PC-3 (cell line): ENCODE results near the gene PLSCR1.

Experiments used
- EZH2 ChIP-seq: fragments of 300-600 bp; sonication (generic); IDR thresholded peaks from one replicate; pipeline ENCODE4 v1.6.1; 2017; ENCODE audit warnings: antibody characterized with exemption, mild to moderate bottlenecking, low read length; ENCODE audit not compliant: unreplicated experiment
- EZH2phosphoT487 ChIP-seq: fragments of 300-600 bp; sonication (generic); IDR thresholded peaks from 2 replicates; pipeline ENCODE4 v1.6.1; 2018; ENCODE audit warnings: mild to moderate bottlenecking, antibody characterized with exemption, low read length, borderline replicate concordance
- TF ChIP-seq, protein P1 (sequence below): fragments of 300-600 bp; sonication (generic); conservative IDR thresholded peaks from 2 replicates; pipeline ENCODE4 v1.5.1; 2017; ENCODE audit warnings: antibody characterized with exemption, low read depth, mild to moderate bottlenecking, low read length

DNA sequence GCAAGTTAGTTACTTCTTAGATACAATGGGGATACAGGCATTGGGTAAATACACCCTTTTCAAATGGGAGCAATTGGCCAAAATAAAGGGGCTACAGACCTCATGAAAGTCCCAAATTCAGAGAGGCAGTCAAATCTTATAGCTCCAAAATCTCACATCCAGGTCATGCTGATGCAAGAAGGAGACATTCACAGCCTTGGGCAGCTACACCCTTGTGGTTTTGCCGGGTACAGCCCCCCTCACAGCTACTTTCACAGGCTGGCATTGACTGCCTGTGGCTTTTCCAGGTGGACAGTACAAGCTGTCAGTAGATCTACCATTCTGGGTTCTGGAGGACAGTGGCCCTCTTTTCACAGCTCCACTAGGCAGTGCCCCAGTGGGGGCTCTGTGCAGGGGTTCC is 17.5 kb upstream of the PLSCR1 start:
- TF ChIP-seq EZH2 (no peak), EZH2phosphoT487 (no peak)
- TF ChIP-seq, protein P1, sequence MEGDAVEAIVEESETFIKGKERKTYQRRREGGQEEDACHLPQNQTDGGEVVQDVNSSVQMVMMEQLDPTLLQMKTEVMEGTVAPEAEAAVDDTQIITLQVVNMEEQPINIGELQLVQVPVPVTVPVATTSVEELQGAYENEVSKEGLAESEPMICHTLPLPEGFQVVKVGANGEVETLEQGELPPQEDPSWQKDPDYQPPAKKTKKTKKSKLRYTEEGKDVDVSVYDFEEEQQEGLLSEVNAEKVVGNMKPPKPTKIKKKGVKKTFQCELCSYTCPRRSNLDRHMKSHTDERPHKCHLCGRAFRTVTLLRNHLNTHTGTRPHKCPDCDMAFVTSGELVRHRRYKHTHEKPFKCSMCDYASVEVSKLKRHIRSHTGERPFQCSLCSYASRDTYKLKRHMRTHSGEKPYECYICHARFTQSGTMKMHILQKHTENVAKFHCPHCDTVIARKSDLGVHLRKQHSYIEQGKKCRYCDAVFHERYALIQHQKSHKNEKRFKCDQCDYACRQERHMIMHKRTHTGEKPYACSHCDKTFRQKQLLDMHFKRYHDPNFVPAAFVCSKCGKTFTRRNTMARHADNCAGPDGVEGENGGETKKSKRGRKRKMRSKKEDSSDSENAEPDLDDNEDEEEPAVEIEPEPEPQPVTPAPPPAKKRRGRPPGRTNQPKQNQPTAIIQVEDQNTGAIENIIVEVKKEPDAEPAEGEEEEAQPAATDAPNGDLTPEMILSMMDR, result no peak
